Activated CD8-positive, alpha-beta memory T cell treated with anti-CD3 and anti-CD28 coated beads for 36 hours (primary cell): ENCODE data around the gene PPM1N. TPM values are rescaled to one million over a fixed set of nuclear protein-coding genes. Genes with fewer than 3 reads are reported as not detected.
"Not testable (repeated sequence)": the region's sequence is repeated elsewhere in the genome, so short reads cannot be mapped to it uniquely, and the experiment has no call there.

Experiments used
- CTCF ChIA-PET: fragments of 350-600 bp; sonication (Branson Sonifier 250); formaldehyde crosslinking; loops from one replicate; lab custom pipeline; 2021; ENCODE audit warnings: antibody characterized with exemption; lab: Charles Lee
- POLR2A ChIA-PET: fragments of 350-600 bp; sonication (Branson Sonifier 250); formaldehyde crosslinking; loops from one replicate; lab custom pipeline; 2021; ENCODE audit warnings: antibody characterized with exemption; lab: Charles Lee
- total RNA-seq, 2 experiments: library from RNA; stranded (reverse); gene quantifications; one replicate each; pipeline ENCODE4 v1.2.3, GENCODE V29; 2021

Gene PPM1N
- total RNA-seq, 2 experiments from 2014 or later = 2.0 to 3.0 TPM

DNA sequence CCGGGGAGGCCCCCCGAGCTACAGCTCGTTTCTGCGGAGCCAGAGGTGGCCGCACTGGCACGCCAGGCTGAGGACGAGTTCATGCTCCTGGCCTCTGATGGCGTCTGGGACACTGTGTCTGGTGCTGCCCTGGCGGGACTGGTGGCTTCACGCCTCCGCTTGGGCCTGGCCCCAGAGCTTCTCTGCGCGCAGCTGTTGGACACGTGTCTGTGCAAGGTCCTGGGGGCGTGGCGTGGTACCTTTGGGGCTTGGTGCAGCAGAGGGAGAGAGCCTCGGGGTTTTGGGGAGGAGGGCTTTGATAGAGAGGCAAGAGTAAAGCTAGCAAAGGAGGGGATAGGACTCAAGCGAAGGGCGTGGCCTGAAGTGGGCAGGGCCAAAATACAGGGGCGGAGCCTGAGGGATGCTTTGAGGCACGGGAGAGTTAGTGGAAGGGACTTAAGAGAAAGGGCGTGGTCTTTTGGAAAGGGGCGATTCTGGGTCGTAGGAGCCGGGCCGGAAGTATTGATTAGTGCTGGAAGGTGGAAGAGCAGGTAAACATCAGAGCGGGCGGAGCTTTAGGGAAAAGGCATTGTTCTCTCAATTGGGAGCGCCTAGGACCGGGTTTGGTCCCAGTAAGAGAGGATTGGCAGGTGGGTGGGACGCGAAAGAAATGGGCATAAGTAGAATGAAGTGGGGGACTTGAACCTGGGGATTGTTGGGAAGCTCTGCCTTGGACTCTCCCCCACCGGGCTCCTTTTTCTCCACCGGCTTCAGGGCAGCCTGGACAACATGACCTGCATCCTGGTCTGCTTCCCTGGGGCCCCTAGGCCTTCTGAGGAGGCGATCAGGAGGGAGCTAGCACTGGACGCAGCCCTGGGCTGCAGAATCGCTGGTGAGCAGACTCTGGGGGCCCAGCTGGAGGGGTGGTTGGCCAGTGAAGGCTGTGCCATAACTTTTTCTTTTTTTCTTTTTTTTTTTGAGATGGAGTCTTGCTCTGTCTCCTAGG lies 1.2 kb downstream of the PPM1N start:
- POLR2A ChIA-PET = interaction anchor here (0.7 to 1.3 kb wide), 2 partner anchors 146 to 193 kb away, joined by 3 to 5 read pairs; partner anchors contain the start of gene QPCTL
- CTCF ChIA-PET = interaction anchor here (0.6 to 2.4 kb wide), 8 partner anchors 9 to 60 kb away, joined by 3 to 18 read pairs (median 3); no protein-coding TSS in a partner anchor

DNA sequence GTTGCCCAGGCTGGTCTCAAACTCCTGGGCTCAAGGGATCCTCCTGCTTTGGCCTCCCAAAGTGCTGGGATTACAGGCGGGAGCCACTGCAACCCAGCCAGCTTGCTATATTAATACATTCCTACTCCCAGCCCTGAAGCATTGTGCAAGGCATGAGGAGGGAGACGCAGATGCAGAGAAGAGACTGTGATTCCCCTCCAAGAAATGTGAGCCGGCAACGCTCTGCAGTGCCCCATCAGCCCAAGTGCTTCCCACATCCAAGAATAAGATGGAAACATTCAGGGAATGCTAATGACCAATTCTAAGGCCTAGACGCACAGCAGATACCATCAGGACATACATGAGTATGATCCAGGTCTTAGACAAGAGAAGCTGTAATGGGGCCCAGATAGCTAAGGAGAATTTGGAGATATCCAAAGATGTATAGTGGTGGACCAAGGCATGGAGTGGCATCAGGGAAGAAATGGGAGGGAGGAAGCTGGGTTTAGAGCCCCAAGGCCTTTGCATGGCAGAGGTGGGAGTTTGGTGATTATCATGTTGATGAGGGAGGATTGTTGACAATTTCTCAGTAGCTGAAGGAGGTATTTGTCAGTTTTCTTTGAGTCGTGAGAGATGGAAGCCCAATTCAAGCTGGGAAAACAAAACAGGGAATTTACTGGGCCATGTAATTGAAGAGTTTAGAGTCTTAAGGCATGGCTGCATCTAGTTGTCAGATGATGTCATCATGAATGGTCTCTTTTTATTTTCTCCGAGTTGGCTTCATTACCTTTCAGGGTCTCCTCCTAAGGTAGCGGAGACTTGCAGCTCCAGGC lies 2.9 kb downstream of the PPM1N start:
- ChIA-PET CTCF (interaction anchor here (1.4 kb wide), 1 partner anchor 16 kb away, joined by 6 read pairs; no protein-coding TSS in a partner anchor), POLR2A (no interaction called here)

DNA sequence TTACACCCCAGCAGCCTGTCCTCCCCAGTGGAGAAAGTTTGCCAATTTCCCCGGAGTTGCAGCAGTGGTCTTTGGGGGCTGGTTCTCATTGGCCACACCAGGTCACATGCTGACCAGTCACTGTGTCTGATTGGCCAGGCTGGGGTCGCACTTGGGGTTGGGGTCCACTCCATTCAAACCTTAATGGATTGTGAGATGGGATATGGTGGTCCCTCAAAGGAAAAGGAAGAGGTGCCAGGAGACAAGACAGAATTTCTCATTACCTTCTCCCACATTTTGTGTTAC lies 3.4 kb downstream of the PPM1N start:
- ChIA-PET POLR2A (no interaction called here), CTCF (interaction anchor here (0.7 to 1.4 kb wide), 2 partner anchors 16 to 163 kb away, joined by 4 to 6 read pairs; no protein-coding TSS in a partner anchor)

DNA sequence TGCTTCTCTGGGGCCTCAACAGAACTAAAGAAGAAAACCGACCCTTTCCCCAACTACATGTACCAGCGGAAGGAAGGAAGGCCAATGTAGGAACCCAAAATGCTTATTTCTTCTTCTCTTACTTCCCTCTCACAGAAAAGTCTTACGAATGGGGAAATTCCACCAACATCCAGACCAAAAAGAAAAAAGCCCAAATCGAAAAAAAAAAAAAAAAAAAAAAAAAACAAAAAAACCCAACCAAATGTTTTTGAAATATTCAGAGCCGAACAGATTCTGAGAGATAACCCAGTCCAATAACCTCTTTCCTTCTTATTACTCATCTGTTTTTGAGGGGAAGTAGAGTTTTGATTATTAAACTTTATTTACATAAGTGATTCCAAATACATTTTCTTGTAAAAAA lies 3.9 kb downstream of the PPM1N start:
- ChIA-PET POLR2A (no interaction called here), CTCF (interaction anchor here (0.7 to 1.4 kb wide), 2 partner anchors 16 to 163 kb away, joined by 4 to 6 read pairs; no protein-coding TSS in a partner anchor)

DNA sequence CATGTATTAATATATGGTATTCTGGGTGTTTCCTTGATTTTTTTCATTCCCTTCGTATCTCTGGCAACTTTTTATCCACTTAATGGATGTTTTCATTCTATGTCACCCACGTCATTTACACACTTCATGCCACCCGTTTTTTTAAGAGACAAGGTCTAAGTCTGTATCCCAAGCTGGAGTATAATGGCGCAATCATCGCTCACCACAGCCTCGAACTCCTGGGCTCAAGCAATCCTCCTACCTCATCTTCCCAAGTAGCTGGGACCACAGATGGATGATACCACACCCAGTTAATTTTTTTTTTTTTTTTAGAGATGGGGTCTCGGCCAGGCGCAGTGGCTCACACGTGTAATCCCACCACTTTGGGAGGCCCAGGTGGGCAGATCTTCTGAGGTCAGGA lies 5.7 kb downstream of the PPM1N start:
- ChIA-PET CTCF (no interaction called here), POLR2A (interaction anchor here (0.5 kb wide), 1 partner anchor 62 kb away, joined by 5 read pairs; no protein-coding TSS in a partner anchor)

DNA sequence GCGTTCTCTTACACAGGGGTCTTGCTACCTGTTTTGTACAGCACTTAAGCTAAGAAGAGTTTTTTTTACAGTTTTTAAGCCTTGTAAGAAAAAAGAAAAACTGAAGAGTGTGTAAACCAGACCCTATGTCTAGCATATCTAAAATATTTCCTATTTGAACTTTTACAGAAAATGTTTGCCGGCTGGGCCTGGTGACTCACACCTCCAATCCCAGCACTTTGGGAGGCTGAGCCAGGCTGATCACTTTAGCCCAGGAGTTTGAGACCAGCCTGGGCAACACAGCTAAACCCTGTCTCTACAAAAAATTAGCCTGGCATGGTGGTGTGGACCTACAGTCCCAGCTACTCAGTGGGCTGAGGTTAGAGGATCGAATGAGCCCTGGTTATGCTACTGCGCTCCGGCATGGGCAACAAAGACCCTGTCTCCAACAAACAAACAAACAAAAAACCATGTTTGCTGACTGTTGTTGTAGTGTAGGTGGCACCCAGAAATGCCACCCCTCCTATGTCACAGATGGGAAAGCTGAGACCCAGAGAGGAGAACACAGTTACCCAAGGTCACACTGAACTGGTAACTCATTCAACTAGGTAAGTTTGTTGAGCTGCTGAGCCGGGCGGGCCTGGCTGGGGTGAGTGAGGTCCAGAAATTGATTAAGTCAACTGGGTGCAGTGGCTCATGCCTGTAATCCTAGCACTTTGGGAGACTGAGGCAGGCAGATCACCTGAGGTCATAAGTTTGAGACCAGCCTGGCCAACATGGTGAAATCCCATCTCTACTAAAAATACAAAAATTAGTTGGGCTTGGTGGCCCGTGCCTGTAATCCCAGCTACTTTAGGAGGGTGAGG lies 7.1 kb downstream of the PPM1N start:
- ChIA-PET POLR2A (no interaction called here), CTCF (interaction anchor here (0.6 to 2.2 kb wide), 12 partner anchors 9 to 133 kb away, joined by 3 to 12 read pairs (median 5); partner anchors contain the start of genes EML2 and RTN2)

DNA sequence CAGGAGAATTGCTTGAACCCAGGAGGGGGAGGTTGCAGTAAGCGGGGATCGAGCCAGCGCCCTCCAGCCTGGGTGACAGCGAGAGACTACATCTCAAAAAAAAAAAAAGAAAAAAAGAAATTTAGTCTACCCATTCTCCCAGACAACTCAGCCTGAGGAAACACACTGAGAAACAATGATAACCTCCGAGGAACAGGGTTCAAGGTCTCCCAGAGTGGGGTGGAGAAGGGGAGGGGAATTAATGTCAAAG lies 7.7 kb downstream of the PPM1N start:
- CTCF ChIA-PET = interaction anchor here (0.6 to 2.2 kb wide), 11 partner anchors 9 to 133 kb away, joined by 3 to 12 read pairs (median 6); partner anchors contain the start of genes EML2 and RTN2
- POLR2A ChIA-PET = interaction anchor here (0.7 kb wide), 1 partner anchor 28 kb away, joined by 4 read pairs; no protein-coding TSS in a partner anchor

DNA sequence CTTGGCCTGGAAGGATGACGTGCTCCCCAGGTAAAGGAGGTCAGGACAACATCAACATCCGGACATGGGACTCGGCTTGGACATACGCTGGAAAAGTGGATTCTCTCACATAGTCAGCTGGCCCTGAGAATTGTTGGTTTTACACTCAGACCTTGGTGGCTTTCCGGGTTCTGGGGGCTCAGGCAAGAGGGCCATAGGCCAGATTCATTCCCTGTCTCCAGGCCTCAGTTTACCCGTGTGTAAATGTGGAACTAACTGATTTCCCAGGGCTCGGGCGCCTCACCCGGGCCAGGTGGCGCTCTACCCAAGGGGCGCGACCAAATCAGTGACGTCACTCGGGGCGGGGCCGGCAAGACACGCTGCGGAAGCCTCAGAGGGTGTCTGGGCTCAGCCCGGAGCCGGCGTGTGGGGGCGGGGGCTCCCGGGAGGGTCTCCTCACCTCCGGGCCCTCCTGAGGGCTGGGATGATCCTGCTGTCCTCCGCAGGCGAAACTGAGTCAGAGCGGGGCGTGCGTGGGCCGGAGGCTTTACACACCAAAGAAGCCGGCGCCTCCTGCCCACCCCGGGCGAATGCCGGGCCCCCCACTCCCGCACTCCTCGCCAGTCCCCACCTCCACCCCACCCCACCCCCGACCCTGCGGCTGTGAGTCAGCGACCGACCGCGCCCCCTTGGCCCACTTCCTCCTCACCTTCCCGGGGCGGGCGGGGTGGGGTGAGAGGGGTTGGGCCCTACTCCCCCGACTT lies 8.2 kb downstream of the PPM1N start:
- ChIA-PET CTCF (interaction anchor here (0.6 to 2.2 kb wide), 9 partner anchors 9 to 132 kb away, joined by 3 to 12 read pairs (median 6); partner anchors contain the start of genes EML2 and RTN2), POLR2A (interaction anchor here (0.7 kb wide), 1 partner anchor 28 kb away, joined by 4 read pairs; no protein-coding TSS in a partner anchor)

DNA sequence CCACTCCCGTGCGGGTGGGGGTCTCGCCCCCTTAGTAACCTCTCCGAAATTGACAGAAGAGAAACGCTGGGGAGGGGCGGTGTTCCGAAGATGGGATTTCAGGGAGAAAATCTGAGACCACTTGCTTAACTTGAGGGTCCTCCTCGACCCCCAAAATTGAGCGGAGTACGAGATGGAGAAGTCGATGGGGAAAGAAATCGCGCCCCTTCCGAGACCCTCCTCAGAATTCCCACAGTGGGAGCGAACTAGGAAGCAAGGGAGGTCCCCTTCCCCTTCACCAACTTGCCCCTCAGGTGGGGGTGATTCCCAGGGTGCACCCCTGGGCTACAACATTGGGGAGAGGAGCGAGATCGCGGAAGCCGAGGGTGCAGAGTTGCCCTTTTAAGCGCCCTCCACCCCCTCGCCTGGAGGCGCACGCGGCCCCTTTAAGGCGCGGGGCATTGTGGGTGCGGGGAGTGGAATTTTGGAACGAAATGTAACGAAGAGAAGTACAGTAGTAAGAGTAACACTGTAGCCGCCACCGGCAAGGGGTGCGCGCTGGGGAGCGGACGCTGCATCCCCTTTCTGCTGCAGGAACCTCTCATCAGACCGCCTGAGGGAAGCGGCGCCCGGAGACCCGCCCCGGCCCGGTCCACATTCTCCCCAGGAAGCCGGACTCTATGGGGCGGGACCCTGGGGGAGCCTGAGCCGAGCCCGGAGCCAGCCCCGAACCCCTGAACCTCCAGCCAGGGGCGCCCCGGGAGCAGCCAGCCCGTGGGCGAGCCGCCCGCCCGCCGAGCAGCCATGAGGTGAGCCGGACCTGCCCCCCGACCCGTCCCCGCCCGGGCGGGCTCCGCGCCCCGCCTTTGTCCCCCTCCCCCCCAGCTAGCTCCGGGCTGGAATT lies 9.0 kb downstream of the PPM1N start, which contains the start of gene VASP:
Gene VASP (plus strand): TSS at position 491 of the 883 bp plus-strand sequence. CDS start 293 bp downstream, at position 784.
- POLR2A ChIA-PET = interaction anchor here (0.5 to 1.3 kb wide), 3 partner anchors 56 to 137 kb away, joined by 3 to 10 read pairs (median 4); no protein-coding TSS in a partner anchor

DNA sequence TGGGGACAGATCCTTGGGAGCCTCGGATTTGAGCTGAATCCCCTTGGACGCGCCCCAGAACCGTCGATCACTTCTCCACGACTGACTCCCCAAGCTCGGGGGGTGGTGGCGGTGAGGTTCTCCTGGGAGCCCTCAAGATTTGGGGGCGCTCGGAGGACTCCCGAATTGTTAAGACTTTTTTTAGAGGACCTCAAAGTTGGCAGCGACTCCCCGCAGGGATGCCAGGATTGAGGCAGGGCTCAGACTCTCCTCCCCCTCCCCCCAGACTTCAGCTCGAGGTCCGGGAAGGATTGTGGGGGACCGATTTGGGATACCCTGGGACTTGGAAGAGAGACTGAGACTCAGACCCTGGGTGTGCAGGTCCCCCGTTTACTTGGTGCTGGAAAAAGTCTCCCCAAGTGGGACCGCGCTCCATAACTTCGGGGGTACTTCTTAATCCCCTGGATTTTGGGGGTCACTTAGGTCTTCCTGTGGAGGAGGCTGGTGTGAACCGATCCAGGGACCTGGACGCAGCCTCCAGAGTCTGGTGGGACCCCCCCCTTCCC lies 9.7 kb downstream of the PPM1N start:
- POLR2A ChIA-PET = interaction anchor here (0.5 to 1.3 kb wide), 3 partner anchors 56 to 136 kb away, joined by 3 to 10 read pairs (median 4); no protein-coding TSS in a partner anchor
- CTCF ChIA-PET = interaction anchor here (1.0 to 1.6 kb wide), 4 partner anchors 8 to 134 kb away, joined by 3 to 7 read pairs (median 4); no protein-coding TSS in a partner anchor

More for the DNA sequence above, 9.0 kb downstream of the PPM1N start, which contains the start of gene VASP:
- CTCF ChIA-PET = interaction anchor here (1.4 to 1.6 kb wide), 2 partner anchors 13 to 135 kb away, joined by 5 to 7 read pairs; no protein-coding TSS in a partner anchor

DNA sequence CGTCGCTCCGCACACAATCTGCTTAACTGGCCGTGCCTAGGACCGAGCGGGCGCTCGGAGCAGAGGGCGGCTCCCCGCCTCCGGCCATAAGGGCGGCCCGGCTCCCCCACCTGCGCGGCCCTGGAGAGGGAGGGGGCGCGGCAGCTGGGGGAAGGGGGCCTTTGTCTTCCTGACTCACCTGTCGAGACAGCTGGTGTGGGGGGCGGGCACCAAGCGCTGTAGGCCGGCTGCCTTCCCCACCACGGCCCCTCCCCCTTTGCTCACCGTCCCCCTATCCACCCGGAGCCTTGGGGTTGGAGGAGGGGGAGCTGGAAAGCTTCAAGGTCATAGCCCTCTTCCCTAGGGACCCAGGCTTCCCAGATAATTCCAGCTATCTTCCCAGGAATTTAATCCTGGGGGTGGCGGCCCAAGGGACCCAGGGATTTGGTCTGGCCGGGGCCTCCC lies 10.2 kb downstream of the PPM1N start:
- ChIA-PET CTCF (interaction anchor here (1.0 to 1.6 kb wide), 4 partner anchors 9 to 134 kb away, joined by 3 to 7 read pairs (median 4); no protein-coding TSS in a partner anchor), POLR2A (interaction anchor here (1.2 to 1.3 kb wide), 2 partner anchors 133 to 136 kb away, joined by 4 to 10 read pairs; no protein-coding TSS in a partner anchor)

DNA sequence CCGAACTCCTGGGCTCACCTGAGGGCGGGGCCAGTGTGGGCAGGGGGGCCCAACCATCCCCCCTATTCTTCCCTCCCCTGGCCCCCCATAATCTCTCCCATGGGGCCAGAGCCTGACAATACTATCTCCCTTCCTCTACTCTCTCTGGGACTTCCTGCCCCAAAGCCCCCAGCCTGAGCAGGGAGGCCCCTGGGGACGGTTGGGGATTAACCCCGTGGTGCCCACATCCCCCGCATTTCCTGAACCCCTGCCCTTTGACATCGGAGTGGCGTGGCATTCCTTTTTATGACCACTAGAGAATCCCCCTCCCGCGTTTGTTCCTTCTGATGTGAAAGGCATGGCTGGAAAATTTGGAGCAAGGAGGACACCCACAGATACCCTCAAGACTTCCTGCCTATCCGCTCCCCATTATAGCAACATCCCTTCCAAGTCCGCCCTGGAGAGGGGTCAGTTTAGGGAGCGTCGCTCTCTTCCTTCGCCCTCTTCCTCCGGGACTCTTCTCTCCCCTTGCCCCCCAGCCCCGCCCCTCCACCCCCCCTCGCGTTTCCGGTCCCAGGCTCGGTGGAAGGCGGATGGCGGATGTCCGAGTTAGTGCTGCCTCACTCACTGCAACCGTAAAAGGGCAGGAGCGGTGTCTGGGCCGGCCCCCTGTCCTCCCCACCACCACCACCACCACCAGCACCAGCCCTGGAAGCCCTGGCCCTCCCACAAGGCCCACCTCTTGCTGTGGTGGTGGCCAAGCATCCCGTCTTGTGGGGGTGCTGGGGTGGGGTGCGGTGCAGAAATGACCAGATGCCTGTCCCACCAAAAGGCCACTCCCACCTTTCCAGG lies 10.8 kb downstream of the PPM1N start:
- POLR2A ChIA-PET = interaction anchor here (1.2 kb wide), 1 partner anchor 135 kb away, joined by 4 read pairs; no protein-coding TSS in a partner anchor

DNA sequence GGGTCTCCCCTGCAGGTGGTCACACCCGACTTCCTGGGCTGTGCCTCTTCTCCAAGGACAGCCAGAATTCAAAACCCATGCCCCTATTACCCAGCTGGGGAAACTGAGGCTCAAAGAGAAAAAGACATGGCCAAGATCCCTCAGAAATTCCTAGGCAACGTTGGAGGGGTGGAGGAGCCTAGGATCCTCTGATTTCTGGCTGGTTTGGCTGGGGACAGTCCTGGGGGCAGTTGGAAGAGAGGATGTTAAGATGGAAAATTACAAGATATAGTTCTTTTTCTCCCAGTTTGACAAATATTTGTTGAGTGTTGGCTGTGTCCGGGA lies 11.4 kb downstream of the PPM1N start:
- ChIA-PET POLR2A (no interaction called here), CTCF (interaction anchor here (0.6 to 1.8 kb wide), 5 partner anchors 12 to 268 kb away, joined by 3 to 7 read pairs (median 3); partner anchors contain the start of gene PPM1N)

More for the DNA sequence above, 10.8 kb downstream of the PPM1N start:
- CTCF ChIA-PET = interaction anchor here (0.6 to 1.8 kb wide), 7 partner anchors 9 to 268 kb away, joined by 3 to 7 read pairs (median 3); partner anchors contain the start of gene PPM1N

DNA sequence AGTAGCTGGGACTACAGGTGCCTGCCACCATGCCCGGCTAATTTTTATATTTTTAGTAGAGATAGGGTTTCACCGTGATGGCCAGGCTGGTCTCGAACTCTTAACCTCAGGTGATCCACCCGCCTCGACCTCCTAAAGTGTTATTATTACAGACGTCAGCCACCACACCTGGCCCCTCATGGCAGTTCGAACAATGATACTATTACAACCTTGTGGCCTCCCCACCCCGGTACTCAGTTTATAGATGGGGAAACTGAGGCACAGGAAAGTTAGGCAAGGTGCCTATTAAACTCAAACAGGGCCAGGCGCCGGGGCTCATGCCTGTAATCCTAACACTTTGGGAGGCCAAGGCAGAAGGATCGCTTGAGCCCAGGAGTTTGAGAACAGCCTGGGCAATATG lies 12.1 kb downstream of the PPM1N start:
- CTCF ChIA-PET = interaction anchor here (0.5 to 1.8 kb wide), 5 partner anchors 12 to 158 kb away, joined by 3 to 7 read pairs (median 3); partner anchors contain the start of gene PPM1N
- POLR2A ChIA-PET = not testable (repeated sequence)
